Measurements from ENCODE around the gene CHDH. TPM values are rescaled to one million over a fixed set of nuclear protein-coding genes. Genes with fewer than 3 reads are reported as not detected.

The CHDH gene
- total and polyA plus RNA-seq, 2 experiments from 2014 or later: 2.3 to 6.6 TPM

DNA sequence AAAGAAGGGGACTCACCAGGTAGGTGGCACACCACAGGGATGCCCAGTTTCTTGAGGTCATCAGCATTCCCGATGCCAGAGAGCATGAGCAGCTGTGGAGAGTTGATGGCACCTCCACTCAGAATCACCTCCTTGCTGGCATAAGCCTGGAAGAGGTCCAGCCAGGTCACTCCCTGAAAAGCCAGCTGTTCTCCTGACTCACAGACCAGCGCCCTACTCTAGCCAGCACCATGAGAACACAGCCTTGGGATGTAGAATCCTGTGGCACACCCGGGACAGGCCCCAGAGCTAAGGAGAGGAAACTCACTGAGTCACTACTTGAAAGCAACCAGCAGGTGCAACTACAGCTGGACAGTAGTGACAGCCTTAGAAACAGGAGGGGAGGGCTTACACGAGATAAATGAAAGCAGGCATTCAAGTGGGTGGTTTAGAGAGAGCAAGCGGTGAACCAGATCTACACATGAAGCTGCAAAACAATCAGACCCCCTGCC is 24.5 kb downstream of the CHDH start:
- H3K79me2 ChIP-seq (replicated peaks; ENCODE audit: insufficient read depth): no peaks in the 10 kb centered on the region
- Mint-ChIP-seq H3K36me3 (ENCODE audit: low read depth) (peaks cover 12% of the 10 kb centered on the region; the same call in 1 of the 3 replicates), H3K27ac (no peak overlapping the region), H3K4me3 (no peak overlapping the region), H3K27me3 (ENCODE audit: insufficient read depth, low read depth, poor library complexity) (peaks cover 2% of the 10 kb centered on the region), H3K4me1 (peaks cover 10% of the 10 kb centered on the region), H3K9me3 (no peaks in the 10 kb centered on the region)
- H4K20me1 ChIP-seq (replicated peaks; ENCODE audit: insufficient read depth): no peaks in the 10 kb centered on the region; the same call in 1 of the 2 replicates
- H3F3A ChIP-seq (replicated peaks; ENCODE audit: low read depth): no peaks in the 10 kb centered on the region
- no peaks in the 10 kb centered on the region for H3K9me2 ChIP-seq (ENCODE audit: insufficient read depth)
- no peak overlapping the region for H3K27ac ChIP-seq (ENCODE audit: low read depth)
- H3K36me3 ChIP-seq (ENCODE audit: insufficient read depth): no peaks in the 10 kb centered on the region; the same call in 1 of the 2 replicates
- H3K4me3 ChIP-seq: no peak overlapping the region
- H3K4me2 ChIP-seq: no peak overlapping the region
- DNase-seq (ENCODE audit: low spot score) (no peak), ATAC-seq (no peak)
- H3K27me3 ChIP-seq (ENCODE audit: insufficient read depth): no peaks in the 10 kb centered on the region
- H3K4me1 ChIP-seq (ENCODE audit: insufficient read depth): no peaks in the 10 kb centered on the region
- H2AFZ ChIP-seq: no peak overlapping the region
- TF ChIP-seq STAT1 (IDR thresholded peaks at IDR 0.05; ENCODE audit: unreplicated experiment) (no peak), EZH2phosphoT487 (IDR thresholded peaks at IDR 0.05; ENCODE audit: unreplicated experiment) (no peak), ZNF114 (CRISPR knock-in tag; IDR thresholded peaks at IDR 0.05) (no peak), JUNB (IDR thresholded peaks at IDR 0.05; ENCODE audit: unreplicated experiment) (no peak)
- TF ChIP-seq, protein P1, sequence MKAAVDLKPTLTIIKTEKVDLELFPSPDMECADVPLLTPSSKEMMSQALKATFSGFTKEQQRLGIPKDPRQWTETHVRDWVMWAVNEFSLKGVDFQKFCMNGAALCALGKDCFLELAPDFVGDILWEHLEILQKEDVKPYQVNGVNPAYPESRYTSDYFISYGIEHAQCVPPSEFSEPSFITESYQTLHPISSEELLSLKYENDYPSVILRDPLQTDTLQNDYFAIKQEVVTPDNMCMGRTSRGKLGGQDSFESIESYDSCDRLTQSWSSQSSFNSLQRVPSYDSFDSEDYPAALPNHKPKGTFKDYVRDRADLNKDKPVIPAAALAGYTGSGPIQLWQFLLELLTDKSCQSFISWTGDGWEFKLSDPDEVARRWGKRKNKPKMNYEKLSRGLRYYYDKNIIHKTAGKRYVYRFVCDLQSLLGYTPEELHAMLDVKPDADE (IDR thresholded peaks at IDR 0.05): no peak
- TF ChIP-seq, protein P2, sequence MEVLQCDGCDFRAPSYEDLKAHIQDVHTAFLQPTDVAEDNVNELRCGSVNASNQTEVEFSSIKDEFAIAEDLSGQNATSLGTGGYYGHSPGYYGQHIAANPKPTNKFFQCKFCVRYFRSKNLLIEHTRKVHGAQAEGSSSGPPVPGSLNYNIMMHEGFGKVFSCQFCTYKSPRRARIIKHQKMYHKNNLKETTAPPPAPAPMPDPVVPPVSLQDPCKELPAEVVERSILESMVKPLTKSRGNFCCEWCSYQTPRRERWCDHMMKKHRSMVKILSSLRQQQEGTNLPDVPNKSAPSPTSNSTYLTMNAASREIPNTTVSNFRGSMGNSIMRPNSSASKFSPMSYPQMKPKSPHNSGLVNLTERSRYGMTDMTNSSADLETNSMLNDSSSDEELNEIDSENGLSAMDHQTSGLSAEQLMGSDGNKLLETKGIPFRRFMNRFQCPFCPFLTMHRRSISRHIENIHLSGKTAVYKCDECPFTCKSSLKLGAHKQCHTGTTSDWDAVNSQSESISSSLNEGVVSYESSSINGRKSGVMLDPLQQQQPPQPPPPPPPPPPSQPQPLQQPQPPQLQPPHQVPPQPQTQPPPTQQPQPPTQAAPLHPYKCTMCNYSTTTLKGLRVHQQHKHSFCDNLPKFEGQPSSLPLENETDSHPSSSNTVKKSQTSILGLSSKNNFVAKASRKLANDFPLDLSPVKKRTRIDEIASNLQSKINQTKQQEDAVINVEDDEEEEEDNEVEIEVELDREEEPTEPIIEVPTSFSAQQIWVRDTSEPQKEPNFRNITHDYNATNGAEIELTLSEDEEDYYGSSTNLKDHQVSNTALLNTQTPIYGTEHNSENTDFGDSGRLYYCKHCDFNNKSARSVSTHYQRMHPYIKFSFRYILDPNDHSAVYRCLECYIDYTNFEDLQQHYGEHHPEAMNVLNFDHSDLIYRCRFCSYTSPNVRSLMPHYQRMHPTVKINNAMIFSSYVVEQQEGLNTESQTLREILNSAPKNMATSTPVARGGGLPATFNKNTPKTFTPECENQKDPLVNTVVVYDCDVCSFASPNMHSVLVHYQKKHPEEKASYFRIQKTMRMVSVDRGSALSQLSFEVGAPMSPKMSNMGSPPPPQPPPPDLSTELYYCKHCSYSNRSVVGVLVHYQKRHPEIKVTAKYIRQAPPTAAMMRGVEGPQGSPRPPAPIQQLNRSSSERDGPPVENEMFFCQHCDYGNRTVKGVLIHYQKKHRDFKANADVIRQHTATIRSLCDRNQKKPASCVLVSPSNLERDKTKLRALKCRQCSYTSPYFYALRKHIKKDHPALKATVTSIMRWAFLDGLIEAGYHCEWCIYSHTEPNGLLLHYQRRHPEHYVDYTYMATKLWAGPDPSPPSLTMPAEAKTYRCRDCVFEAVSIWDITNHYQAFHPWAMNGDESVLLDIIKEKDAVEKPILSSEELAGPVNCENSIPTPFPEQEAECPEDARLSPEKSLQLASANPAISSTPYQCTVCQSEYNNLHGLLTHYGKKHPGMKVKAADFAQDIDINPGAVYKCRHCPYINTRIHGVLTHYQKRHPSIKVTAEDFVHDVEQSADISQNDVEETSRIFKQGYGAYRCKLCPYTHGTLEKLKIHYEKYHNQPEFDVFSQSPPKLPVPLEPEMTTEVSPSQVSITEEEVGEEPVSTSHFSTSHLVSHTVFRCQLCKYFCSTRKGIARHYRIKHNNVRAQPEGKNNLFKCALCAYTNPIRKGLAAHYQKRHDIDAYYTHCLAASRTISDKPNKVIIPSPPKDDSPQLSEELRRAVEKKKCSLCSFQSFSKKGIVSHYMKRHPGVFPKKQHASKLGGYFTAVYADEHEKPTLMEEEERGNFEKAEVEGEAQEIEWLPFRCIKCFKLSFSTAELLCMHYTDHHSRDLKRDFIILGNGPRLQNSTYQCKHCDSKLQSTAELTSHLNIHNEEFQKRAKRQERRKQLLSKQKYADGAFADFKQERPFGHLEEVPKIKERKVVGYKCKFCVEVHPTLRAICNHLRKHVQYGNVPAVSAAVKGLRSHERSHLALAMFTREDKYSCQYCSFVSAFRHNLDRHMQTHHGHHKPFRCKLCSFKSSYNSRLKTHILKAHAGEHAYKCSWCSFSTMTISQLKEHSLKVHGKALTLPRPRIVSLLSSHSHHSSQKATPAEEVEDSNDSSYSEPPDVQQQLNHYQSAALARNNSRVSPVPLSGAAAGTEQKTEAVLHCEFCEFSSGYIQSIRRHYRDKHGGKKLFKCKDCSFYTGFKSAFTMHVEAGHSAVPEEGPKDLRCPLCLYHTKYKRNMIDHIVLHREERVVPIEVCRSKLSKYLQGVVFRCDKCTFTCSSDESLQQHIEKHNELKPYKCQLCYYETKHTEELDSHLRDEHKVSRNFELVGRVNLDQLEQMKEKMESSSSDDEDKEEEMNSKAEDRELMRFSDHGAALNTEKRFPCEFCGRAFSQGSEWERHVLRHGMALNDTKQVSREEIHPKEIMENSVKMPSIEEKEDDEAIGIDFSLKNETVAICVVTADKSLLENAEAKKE (CRISPR knock-in tag; IDR thresholded peaks at IDR 0.05): no peak
- TF ChIP-seq, protein P3, sequence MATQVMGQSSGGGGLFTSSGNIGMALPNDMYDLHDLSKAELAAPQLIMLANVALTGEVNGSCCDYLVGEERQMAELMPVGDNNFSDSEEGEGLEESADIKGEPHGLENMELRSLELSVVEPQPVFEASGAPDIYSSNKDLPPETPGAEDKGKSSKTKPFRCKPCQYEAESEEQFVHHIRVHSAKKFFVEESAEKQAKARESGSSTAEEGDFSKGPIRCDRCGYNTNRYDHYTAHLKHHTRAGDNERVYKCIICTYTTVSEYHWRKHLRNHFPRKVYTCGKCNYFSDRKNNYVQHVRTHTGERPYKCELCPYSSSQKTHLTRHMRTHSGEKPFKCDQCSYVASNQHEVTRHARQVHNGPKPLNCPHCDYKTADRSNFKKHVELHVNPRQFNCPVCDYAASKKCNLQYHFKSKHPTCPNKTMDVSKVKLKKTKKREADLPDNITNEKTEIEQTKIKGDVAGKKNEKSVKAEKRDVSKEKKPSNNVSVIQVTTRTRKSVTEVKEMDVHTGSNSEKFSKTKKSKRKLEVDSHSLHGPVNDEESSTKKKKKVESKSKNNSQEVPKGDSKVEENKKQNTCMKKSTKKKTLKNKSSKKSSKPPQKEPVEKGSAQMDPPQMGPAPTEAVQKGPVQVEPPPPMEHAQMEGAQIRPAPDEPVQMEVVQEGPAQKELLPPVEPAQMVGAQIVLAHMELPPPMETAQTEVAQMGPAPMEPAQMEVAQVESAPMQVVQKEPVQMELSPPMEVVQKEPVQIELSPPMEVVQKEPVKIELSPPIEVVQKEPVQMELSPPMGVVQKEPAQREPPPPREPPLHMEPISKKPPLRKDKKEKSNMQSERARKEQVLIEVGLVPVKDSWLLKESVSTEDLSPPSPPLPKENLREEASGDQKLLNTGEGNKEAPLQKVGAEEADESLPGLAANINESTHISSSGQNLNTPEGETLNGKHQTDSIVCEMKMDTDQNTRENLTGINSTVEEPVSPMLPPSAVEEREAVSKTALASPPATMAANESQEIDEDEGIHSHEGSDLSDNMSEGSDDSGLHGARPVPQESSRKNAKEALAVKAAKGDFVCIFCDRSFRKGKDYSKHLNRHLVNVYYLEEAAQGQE (IDR thresholded peaks at IDR 0.05; ENCODE audit: unreplicated experiment): no peak
